GM18868 (cell line): ENCODE data around the gene DPYSL3.
"Not testable (repeated sequence)": the region's sequence is repeated elsewhere in the genome, so short reads cannot be mapped to it uniquely, and the experiment has no call there.

Experiments
- ATAC-seq: cut with Tn5 transposase; IDR thresholded peaks from one replicate; pipeline ENCODE4 v1.9.1; 2021; ENCODE audit warnings: mild to moderate bottlenecking, moderate library complexity; ENCODE audit not compliant: unreplicated experiment

The DPYSL3 gene

DNA sequence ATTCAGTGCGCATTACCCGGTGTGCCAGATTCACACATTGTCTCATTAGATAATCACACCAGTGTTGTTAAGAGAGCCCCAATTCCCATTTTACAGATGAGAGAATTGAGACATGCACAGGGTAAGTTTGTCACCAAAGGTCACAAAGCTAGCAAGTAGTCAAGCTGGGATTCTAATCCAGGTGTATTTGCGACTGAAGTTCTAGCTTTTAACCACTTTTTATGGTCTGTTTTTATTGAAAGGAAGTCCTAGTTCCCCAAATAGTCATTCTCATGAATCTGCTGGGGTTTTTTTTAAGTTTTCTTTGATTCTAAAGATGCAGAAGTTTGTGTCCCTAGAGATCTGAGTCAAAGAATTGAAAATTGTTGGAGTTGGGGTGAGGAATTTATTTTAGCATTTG is 136.5 kb downstream of the DPYSL3 start:
- ATAC-seq: no peak

DNA sequence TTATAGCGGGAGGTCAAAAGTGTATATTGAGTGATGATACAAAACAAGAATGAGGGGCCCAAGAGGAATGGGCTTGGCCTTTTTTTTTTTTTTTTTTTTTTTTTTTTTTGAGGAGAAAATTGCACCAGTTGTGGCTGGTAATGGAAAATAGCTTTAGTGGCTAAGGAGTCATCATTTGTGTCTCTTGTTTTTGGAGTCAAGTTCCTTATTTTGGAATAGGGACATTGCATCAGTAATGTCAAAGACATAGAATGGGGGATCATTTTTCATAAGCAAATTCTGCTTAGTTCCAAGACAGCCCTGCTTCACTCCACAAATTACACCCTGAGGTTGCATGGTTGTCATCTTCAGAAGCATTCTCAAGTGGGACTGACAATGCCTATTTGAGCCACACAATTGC is 137.7 kb downstream of the DPYSL3 start:
- ATAC-seq: no peak

- ATAC-seq: no peak
Observed at GRCh38 chr5:147371290-147371689, 138.6 kb downstream of the DPYSL3 start.

DNA sequence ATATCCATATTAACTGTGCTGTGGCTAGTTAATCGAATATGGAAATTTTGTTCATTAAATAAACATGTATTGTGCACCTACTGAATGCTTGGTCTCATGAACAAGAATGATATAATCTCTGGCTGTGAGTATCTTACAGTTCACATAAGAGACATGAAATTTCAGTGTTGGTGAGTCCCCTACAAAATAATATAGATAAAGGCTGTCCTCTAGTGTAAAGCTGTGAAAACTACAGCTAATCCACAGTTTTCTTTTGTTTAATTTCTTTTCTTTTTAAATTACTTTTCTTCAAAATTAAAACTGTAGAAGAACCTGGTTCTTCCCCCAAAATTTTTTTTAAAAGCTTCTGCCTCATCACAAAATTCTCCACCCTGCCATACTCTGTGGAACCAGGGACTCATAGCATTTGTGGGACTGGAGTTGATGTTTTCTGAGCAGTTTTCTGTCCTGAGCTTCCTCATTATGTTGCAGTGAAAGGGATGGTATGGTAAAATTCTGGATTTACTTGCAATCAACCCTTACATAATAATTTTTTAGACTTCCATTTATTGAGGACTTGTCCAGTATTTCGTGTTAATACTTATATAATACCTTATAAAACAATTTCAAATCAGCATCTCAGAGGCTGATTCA is 140.0 kb downstream of the DPYSL3 start:
- no peak for ATAC-seq

DNA sequence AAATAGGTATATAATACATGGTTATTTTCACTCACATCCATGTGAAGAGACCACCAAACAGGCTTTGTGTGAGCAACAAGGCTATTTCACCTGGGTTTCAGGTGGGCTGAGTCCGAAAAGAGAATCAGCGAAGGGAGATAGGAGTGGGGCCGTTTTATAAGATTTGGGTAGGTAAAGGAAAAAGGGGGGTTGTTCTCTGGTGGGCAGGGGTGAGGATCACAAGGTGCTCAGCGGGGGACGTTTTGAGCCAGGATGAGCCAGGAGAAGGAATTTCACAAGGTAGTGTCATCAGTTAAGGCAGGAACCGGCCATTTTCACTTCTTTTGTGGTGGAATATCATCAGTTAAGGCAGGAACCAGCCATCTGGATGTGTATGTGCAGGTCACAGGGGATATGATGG is 142.5 kb downstream of the DPYSL3 start:
- not testable (repeated sequence) for ATAC-seq

DNA sequence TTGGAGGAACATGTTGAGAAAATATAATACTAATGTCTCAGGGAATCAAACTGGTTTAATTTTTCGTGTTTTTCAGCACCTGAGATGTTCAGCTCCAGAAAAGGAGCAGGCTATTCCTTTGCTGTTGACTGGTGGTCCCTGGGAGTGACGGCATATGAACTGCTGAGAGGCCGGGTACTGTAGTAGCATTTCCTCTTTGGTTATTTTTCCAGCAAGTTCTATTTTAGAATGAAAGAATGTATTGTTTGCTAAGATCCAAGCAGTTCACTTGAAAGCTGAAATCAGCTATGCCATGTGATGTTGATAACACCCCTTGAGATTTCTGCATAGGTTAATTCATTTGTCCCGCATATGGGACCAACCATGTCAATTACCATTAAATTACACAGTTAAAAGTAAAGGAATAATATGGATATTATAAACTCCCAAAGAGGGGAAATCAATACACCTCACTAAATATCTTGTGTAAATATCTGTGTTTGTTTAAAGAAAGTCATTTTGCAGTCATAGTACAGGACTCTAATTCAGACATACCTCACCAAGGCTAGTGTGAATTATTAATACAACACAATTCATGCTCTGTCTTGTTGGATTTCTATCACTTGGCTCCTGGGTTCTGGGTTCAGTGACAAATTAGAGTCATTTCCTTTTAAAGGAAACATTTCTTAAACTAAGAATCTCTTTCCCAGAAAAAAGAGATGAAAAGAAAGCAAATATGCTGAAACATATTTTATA is 148.3 kb downstream of the DPYSL3 start:
- ATAC-seq: no peak

- ATAC-seq: no peak
Observed at GRCh38 chr5:147360816-147361215, 149.1 kb downstream of the DPYSL3 start.

- no peak for ATAC-seq
Observed at GRCh38 chr5:147359581-147359980, 150.3 kb downstream of the DPYSL3 start.

GRCh38 chr5:147359101-147359500 is 150.8 kb downstream of the DPYSL3 start:
- ATAC-seq: no peak

GRCh38 chr5:147349241-147349640 is 160.6 kb downstream of the DPYSL3 start:
- ATAC-seq: no peak

- no peak for ATAC-seq
Observed at GRCh38 chr5:147348451-147348850, 161.4 kb downstream of the DPYSL3 start.

DNA sequence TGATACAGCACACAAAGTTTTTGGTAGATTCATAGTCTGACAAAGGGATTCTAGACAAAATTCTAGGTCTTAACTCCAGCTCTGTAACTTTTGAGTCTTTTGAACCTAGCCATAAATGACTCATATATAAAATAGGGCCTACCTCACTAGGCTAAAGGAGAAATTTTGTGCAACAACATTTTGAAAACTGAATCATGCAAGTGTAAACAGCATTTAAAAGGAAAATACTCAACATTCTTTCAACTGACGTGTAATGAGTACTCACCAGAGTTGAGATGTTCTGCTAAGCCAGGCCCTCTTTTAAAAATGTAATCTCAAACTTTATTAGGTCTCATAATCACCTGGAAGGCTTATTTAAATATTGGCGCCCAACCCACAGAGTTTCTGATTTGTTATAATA is 161.8 kb downstream of the DPYSL3 start:
- no peak for ATAC-seq

GRCh38 chr5:147346006-147346561 is 163.8 kb downstream of the DPYSL3 start:
- ATAC-seq: no peak

DNA sequence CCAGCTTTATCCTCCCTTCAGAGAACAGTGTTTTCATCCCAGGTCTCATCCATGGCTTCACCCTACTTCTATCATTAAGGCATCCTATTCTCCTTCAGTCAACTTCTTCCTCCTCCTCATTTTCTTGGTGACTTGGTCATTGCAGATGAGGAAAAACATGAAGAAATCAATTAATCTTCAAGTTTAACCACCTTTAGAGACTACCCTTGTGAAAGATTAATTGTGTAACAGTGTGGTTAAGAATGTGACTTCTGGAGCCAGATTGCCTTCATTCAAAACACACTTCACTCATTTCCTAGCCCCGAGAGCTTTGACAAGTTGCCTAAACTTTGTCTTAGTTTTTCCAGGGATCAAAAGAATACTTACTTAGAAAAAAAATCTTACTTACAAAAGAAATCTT is 165.0 kb downstream of the DPYSL3 start:
- no peak for ATAC-seq

DNA sequence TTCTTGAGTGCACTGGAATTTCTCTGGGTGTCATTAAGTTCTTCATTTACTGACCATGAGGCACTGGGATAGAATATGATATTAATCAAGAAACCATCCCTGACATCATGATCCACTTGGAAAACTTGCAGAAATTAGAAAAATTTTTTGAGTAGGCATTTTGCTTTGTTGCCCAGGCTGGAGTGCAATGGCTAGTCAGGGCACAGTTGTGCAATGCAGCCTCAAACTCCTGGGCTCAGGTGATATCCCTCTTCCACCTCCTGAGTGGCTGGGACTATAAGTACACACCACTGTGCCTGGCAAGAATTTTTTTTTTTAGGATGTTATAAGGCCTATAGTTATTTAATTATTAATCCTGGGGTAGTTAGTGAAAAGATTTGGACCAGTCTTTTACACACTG is 168.5 kb downstream of the DPYSL3 start:
- ATAC-seq: no peak

GRCh38 chr5:147340941-147341340 is 168.9 kb downstream of the DPYSL3 start:
- ATAC-seq: no peak
